Inferior parietal cortex (tissue), 1 donor: ENCODE measurements around the gene COPZ1.
"Not testable (repeated sequence)": the region's sequence is repeated elsewhere in the genome, so short reads cannot be mapped to it uniquely, and the experiment has no call there.

Experiments used
- DNase-seq: peaks from one replicate; pipeline ENCODE4 v3.0.0-alpha.2; 2016; ENCODE audit errors: extremely low spot score

The COPZ1 gene

DNA sequence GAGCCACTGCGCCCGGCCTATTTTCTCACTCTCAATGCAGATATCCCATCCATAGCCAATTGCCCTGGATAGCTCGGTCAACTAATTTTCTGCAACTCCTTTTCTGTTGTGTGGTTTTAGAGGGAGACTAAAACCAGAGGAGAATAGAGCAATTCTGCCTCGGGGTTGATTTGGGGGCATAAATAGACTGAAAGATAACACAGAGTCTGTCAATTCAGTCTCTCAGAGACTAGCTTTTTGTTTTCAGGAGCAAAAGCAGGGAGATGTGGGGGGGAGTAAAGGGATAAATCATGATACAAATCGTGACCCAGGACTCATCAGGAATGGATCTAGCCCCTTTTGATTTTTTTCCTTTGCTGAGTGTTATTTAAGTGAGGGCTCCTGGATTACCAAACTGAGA lies 6.5 kb downstream of the COPZ1 start:
- DNase-seq = no peak

GRCh38 chr12:54333420-54334034 lies 8.6 kb downstream of the COPZ1 start:
- DNase-seq = no peak

DNA sequence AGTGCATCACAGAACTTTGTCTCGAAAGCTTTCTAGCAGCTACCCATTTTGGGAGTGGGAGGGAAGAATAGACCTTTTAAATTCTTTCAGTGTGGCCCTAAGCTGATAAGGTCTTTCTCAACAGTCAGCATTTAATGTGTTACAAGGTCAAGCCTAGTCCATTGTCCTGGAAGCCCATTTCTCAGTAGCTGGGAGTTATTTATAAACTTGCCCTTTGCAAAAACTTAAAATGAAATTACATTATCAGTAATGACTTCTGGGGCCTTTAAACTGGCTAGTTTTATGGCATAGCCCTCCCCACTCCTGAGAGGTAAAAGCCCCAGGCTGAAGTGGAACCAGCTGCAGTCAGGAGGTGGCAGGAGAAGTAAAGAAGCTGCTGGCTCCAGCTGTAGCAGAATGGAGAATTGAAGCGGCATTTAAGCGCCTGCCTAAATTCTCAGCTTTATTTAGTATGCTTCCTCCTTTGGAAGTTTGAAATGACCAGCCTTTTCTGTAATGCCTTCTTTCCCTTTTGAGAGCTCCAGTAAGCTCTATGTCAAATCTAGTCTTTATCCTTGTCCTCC lies 12.4 kb downstream of the COPZ1 start:
- peak; percentile 39 for DNase-seq

DNA sequence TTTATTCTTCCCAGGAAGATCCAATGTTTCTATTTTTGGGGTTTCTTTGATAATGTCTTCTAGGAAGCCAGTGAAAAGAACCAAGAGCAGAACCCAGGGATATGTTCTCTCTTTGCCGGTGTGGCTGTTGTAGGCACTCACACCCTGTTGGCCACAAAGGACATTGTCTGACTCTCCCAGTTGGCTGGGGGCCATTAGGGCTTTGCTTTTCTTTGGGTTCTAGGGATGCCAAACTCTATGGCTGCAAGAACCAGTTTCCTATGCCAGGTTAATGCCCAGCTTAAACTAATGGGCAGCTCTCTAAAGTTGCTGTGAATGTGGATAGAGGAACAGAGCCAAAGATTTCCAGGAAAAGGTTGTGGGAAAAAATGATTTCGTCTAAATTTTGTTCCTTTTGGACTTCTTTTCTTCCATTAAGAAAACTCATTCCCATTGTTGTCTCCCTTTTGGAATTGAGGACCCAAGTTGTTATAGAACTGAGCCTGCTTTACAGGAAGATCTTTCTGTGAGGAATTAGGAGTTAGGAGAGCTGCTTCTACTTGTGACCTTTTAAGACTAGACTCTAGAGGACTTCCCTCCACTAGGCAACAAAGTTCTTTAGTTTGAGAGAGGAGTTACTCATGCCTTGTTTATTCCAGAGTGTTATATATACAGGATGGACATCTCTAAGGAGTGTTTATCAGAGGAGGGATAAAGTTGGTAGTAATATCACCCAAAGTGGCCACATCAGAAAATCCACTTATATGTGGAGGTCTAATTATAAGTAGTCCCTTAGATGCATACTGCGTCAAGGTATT lies 13.1 kb downstream of the COPZ1 start:
- no peak for DNase-seq

GRCh38 chr12:54338698-54339296 lies 13.9 kb downstream of the COPZ1 start:
- DNase-seq = no peak

- no peak for DNase-seq
Observed at GRCh38 chr12:54340846-54341245, 15.9 kb downstream of the COPZ1 start.

DNA sequence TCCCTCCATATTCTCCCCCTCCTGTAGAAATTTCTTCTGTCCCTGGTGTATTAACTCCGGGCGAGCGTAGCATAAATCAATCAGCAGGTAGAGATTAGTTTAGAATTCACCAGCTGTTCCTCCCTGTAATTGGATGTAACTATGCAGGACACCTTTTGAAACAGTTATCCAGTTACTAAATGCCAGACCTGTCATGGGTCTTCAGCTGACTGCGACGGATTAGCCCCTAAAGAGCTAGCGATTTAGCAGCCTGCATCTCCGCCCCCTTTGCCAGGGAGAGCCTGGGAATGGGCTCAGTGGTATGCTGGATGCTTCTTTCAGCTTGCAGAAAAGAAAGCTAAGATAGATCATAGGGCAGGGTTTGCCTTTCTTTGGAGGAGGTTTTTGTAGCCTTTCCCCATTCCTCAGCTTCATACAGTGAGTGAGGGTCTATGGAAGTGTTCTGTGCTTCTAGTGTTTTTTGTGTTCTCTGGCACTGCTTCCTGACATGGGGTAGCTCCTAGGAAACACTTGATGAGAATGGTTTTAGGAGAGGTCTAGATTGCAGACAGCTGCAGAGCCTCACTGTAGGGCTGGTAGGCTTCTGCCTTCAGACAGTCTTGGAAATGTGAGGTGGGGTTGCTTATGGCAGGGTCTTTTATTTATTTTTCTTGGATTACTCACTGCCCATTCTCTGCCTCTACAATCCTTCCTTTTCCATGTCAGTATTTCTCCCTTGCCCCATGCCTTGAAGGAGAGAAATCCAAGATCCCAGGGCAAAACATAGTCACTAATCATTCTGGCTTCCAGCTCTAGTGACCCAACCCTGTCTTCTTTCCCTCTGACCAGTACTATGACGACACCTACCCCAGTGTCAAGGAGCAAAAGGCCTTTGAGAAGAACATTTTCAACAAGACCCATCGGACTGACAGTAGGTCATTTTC lies 16.7 kb downstream of the COPZ1 start:
- DNase-seq = no peak

GRCh38 chr12:54349036-54349435 lies 24.1 kb downstream of the COPZ1 start:
- no peak for DNase-seq

DNA sequence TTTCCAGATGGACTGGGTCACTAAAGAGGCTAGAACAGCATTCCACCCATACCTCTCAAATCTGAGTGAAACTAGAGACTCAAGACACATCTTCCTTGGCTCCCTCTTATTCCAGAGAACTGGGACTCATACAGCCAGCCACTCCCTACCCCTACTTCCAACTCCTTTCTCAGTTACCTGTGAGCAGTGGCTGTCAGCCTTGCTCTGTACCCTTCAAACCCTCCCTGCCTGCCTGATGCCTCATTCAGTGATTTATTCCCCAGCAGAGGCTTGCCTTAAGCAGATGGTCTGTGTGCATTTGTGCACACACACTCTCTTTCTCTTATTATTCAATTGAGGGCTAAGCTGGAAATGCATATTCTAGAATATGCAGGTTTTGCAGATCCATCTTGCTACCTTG lies 24.7 kb downstream of the COPZ1 start:
- no peak for DNase-seq

DNA sequence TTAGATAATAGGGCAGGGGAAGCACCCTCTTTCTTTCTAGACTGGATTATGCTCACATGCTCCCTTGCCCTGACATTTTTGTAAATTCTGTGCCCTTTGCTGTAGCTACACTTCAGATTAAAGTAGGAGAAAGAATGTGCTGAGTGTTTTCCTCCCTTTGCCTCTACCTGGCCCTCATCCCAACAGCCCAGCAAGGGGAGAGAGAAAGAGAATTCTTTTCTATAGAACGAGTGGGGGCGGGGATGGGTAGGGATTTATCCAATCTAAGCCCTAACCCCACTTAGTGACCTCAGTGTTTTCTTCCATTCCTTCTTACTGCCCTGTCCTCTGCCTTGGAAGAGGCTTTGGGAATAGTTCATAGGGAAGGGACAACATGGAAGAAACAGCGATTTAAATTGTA lies 25.8 kb downstream of the COPZ1 start:
- no peak for DNase-seq

DNA sequence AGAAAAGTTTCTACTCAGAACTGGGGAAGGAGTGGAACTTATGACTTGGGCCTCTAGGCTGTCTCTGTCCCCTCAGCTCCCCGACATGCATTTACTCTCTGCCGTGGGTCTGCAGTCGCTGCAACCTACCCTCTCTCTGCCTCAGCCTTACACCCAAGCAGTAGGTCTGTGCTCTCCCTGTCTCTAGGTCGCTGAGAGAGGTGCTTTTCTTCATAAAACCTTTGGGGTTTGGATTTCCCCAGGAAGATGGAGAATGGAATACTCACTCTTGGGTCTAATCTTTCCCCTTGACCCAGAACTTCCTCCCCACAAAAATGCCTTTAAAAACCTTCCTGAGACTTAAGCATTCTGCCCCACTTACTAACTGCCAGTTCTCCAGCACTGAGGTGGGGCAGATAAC lies 26.4 kb downstream of the COPZ1 start:
- no peak for DNase-seq

DNA sequence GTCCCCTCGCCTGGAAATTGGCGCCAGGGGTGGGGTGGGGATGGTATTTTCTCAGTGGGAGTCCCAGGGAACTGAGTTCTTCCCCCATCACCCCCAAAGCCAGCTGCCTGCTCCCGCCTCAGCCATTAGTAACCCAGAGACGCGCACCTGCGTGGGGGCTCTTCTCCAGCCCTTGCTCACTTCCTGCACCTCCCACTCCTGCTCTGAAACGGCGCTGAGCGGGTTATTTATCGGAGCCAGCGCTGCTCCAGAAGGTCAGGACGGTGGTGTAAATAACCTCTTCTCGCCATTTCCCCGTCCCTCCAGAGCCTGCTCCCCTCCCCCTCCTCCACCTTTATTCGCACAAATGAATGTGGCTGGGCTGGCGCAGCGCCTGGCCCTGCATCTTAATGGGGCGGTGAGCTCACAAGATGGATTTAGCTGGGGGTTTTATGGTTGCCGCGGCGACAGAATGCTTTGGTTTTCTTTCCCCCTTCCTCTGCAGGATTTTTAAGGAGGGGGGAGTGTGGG lies 27.1 kb downstream of the COPZ1 start:
- DNase-seq = no peak

GRCh38 chr12:54352891-54353874 lies 28.3 kb downstream of the COPZ1 start:
- no peak for DNase-seq

DNA sequence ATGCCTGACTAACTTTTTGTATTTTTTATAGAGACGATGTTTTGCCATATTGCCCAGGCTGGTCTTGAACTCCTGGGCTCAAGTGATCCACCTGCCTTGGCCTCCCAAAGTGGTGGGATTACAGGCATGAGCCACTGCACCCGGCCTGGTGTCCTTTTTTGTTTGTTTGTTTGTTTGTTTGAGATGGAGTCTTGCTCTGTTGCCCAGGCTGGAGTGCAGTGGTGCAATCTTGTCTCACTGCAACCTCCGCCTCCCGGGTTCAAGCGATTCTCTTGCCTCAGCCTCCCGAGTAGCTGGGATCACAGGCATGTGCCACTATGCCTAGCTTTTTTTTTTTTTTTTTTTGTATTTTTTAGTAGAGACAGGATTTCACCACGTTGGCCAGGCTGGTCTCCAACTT lies 29.3 kb downstream of the COPZ1 start:
- not testable (repeated sequence) for DNase-seq

DNA sequence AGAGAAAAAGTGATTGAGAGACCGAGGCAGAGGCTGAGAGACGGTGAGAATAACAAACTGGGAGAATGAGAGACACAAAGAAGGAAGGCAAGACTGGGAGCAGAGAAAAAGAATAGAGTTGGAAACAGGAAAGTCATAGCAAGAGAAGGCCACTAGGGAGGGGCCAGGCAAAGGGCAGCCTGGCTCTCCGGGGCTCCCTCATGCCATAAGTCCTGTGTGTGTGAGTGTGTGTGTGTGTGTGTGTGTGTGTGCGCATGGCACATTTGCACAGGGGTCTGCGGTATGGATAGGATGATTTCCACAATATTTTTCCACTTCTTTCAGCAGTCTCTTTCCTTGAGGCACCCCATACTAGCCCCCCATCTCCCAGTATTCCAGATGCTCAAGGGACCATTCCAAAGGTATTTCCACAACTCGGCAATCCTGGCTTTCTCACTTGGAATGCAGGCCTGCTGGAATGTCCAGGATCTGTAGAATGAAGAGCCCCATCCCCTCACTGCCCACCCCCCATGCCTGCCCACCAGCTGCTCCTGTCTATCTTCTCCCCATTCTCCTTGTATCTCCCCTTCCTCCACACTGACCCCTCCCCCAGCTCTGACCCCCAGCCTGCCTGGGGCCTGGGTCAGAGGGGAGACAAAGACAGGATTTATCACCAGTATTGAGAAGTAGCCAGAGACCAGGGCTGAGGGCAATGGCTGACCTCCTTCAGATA lies 30.3 kb downstream of the COPZ1 start:
- no peak for DNase-seq

GRCh38 chr12:54356228-54356627 lies 31.3 kb downstream of the COPZ1 start:
- DNase-seq = no peak

DNA sequence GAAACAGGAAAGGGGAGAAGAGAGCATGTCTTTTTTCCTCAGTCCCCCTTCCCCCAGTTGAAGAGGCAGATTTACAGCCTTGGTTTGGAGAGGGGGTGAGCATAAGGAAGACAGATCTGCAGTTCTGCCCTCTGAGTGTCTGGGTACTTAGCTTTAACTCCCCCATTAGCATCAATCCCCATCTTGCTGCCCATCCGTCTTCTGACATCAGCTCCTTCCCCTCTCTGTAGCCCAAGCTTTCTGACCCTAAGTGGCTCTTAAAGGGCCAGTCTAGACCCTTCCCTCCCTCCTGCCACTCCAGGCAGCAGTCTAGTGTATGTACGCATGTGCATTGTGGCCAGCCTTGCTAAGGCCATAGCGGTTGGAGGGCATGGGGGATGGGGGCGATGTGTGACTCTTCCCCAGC lies 32.0 kb downstream of the COPZ1 start:
- DNase-seq = no peak

DNA sequence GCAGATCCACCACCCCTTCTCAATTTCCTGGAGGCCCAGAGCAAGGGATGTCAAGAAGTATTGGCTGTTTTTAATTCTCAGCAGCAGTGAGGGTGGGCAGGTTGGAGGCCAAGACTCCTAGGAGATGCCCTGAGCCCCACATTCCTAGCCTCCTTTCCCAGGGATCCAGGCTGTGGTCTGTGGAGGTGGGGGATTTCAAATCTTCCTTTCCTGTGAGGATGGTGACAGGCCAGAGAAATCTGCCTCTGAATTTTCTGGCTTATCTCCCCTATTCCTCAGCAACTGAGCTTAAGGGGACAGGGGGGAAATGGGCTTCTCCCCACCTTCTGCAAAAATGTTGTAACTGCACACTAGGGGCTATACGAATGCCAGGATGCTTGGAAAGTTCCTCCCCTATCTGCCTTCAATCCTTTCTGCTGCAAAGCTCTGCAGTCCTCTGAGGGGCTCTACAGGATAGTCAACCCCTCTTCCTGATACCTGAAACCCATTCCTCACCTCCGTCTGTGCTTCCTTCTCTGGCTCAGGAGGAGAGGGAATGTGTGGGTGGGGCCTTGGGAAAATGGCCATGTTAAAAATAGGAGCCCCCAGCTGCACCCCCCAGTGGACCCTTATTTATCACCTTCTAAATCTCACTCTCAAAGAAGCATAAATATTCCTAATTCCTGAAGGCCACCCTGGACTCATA lies 32.7 kb downstream of the COPZ1 start:
- DNase-seq = no peak
